ENCODE data around the gene RAD18. TPM values are rescaled to one million over a fixed set of nuclear protein-coding genes. Genes with fewer than 3 reads are reported as not detected.

RAD18 gene
- total RNA-seq, 1 donor from 2014 or later, result 21.3 TPM

DNA sequence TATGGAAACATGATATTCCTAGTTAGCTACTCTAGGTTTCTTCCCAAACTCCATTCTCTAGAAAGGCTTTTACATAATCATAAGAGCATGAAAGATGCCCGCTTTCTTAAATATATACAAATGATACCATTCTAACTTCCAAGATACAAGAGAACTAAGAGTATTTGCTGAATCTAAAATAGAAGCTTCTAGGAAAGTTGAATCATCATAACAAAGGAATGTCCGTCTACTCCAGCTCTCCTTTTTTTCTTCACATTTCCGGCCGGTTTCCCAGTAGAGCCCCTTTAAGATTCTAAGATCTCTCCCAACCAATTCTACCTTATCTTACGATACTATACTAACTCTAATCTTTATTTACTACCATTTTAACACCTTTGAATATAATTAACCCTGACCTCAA, 60.1 kb downstream of the RAD18 start:
- TF ChIP-seq, protein P1, sequence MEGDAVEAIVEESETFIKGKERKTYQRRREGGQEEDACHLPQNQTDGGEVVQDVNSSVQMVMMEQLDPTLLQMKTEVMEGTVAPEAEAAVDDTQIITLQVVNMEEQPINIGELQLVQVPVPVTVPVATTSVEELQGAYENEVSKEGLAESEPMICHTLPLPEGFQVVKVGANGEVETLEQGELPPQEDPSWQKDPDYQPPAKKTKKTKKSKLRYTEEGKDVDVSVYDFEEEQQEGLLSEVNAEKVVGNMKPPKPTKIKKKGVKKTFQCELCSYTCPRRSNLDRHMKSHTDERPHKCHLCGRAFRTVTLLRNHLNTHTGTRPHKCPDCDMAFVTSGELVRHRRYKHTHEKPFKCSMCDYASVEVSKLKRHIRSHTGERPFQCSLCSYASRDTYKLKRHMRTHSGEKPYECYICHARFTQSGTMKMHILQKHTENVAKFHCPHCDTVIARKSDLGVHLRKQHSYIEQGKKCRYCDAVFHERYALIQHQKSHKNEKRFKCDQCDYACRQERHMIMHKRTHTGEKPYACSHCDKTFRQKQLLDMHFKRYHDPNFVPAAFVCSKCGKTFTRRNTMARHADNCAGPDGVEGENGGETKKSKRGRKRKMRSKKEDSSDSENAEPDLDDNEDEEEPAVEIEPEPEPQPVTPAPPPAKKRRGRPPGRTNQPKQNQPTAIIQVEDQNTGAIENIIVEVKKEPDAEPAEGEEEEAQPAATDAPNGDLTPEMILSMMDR (conservative IDR thresholded peaks at IDR 0.05), result no peak
- H3K27ac Mint-ChIP-seq, result no peak overlapping the region
- H3K4me1 Mint-ChIP-seq (ENCODE audit: unreplicated experiment), result no peaks in the 10 kb centered on the region
- H3K9me3 Mint-ChIP-seq, result no peaks in the 10 kb centered on the region
- no peaks in the 10 kb centered on the region for H3K27me3 Mint-ChIP-seq
- H3K4me3 Mint-ChIP-seq, result no peak overlapping the region
- H3K36me3 Mint-ChIP-seq, result peaks cover 19% of the 10 kb centered on the region
- no peak for DNase-seq (ENCODE audit: extremely low spot score, unreplicated experiment)

DNA sequence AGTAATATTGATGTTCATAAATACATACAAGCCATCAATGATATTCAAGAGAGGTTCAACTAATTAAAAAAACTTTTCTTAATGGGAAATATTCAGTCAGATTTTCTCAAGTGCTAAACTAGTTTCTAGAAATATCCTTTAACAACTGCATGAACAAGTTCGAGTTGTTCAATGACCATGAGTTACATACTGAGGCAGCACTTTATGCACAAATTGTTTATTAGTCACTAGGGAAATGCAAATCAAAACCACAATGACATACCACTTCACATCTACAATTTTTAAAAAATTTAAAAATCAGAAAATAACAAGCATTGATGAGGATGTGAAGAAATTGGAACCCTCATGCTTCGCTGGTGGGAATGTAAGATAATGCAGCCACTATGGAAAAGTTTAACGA, 62.4 kb downstream of the RAD18 start:
- Mint-ChIP-seq H3K27ac (no peak overlapping the region), H3K4me1 (ENCODE audit: unreplicated experiment) (no peaks in the 10 kb centered on the region)

DNA sequence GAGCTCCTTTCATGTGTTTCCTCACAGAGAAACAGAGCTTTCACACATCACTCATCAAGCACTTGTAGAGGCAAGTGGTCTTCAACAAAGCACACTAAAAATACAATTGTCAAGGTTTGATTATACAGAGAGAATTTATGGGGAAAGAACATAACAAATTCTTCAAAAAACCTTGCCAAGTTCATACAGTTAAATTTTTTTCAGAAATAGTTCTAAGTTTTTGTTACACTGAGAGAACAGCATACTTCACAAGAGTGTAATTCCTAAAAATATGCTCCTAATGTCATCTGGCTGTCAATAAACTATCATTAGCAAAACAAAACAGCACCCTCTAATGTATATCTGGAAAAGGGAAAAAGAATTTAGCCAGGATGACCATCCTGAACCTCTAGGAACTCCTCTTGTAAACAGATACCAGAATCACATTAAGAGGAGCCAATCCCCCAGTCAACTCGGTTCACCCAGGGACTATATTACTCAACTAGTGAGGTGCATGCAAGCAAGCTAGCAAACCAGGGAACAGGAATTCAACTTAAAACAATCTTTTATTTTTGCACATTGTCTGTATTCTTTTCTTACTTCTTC, 63.3 kb downstream of the RAD18 start:
- no peak overlapping the region for H3K27ac Mint-ChIP-seq
- H3K9me3 Mint-ChIP-seq, result no peaks in the 10 kb centered on the region
- H3K4me1 Mint-ChIP-seq (ENCODE audit: unreplicated experiment), result no peaks in the 10 kb centered on the region
- TF ChIP-seq, protein P1 (conservative IDR thresholded peaks at IDR 0.05), result no peak
- no peak for DNase-seq (ENCODE audit: extremely low spot score, unreplicated experiment)
- no peak overlapping the region for H3K4me3 Mint-ChIP-seq
- H3K27me3 Mint-ChIP-seq, result no peaks in the 10 kb centered on the region
- H3K36me3 Mint-ChIP-seq, result peaks cover 18% of the 10 kb centered on the region

More for the DNA sequence above, 62.4 kb downstream of the RAD18 start:
- Mint-ChIP-seq H3K27me3 (no peaks in the 10 kb centered on the region), H3K9me3 (no peaks in the 10 kb centered on the region), H3K36me3 (peaks cover 18% of the 10 kb centered on the region), H3K4me3 (no peak overlapping the region)
- TF ChIP-seq, protein P1 (conservative IDR thresholded peaks at IDR 0.05), result no peak
- DNase-seq (ENCODE audit: extremely low spot score, unreplicated experiment), result no peak

DNA sequence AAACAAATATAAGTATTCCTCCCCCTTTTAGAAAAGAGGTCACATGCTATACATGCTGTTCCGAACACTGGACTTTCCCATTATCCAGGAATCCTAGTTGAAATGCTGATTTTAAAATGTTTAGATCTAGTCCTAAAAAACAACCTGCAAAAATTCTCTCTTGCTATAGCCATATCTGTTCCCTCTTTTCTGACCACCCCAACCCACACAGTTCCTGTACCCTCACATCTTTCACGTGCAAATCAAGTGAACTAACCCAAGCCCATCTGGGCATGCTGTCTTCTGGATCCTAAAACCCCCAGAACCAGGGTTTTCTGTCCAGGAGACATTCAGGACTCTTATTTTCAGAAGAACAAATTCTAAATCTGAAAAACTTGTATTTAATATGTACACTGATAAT, 67.4 kb downstream of the RAD18 start:
- no peak for DNase-seq (ENCODE audit: extremely low spot score, unreplicated experiment)
- H3K4me3 Mint-ChIP-seq, result no peak overlapping the region
- no peak overlapping the region for H3K27ac Mint-ChIP-seq
- peaks cover 6% of the 10 kb centered on the region for H3K4me1 Mint-ChIP-seq (ENCODE audit: unreplicated experiment)
- H3K9me3 Mint-ChIP-seq, result no peaks in the 10 kb centered on the region
- peaks cover 20% of the 10 kb centered on the region for H3K36me3 Mint-ChIP-seq
- H3K27me3 Mint-ChIP-seq, result no peaks in the 10 kb centered on the region
- TF ChIP-seq, protein P1 (conservative IDR thresholded peaks at IDR 0.05), result no peak

DNA sequence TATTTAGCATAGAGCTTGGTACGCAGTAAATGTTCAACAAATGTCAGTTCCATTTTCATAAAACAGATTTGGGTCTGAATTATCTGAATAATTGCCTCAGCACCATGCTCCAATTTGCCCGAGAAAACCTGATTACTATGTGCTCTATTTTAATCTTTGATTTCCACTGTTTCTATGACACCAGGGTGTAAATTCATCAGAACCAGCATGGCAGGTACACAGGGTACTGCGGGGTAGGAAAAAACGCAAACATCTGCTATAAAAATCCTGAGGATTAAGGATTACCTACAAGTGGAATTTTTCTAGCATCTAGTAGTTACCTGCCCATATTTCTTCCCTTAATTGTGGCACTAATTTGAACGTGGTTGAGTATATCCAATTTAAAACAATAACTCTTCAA, 70.3 kb downstream of the RAD18 start:
- TF ChIP-seq, protein P1 (conservative IDR thresholded peaks at IDR 0.05), result no peak
- H3K9me3 Mint-ChIP-seq, result no peaks in the 10 kb centered on the region

DNA sequence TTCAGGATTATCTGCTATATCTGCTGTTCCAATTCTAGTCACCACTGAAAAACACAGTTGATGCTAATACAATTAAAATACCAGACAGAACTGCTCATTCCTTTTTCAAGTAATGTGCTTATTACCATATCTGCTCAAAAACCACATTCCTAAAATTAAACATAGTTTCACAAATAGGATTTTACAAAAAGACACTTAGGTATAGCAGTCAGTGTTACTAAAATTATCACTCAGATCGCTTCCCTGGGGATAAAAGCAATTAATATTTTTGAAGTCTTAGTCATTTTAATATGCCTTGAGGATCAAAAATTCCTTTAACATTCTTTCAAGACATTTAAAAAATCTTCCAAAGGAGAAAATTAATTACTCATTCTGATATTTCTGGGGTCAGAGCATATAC, 71.5 kb downstream of the RAD18 start:
- DNase-seq (ENCODE audit: extremely low spot score, unreplicated experiment), result no peak
- TF ChIP-seq, protein P1 (conservative IDR thresholded peaks at IDR 0.05), result no peak
- peaks cover 27% of the 10 kb centered on the region for H3K36me3 Mint-ChIP-seq
- no peak overlapping the region for H3K27ac Mint-ChIP-seq
- H3K9me3 Mint-ChIP-seq, result no peaks in the 10 kb centered on the region
- H3K4me3 Mint-ChIP-seq, result no peak overlapping the region
- peaks cover 6% of the 10 kb centered on the region for H3K4me1 Mint-ChIP-seq (ENCODE audit: unreplicated experiment)
- H3K27me3 Mint-ChIP-seq, result no peaks in the 10 kb centered on the region

More for the DNA sequence above, 70.3 kb downstream of the RAD18 start:
- peaks cover 6% of the 10 kb centered on the region for H3K4me1 Mint-ChIP-seq (ENCODE audit: unreplicated experiment)
- DNase-seq (ENCODE audit: extremely low spot score, unreplicated experiment), result no peak
- H3K27ac Mint-ChIP-seq, result no peak overlapping the region
- no peaks in the 10 kb centered on the region for H3K27me3 Mint-ChIP-seq
- peaks cover 27% of the 10 kb centered on the region for H3K36me3 Mint-ChIP-seq
- H3K4me3 Mint-ChIP-seq, result no peak overlapping the region
